Pancreas (tissue), 10 donors: Measurements from ENCODE around the gene CUX1. TPM values are rescaled to one million over a fixed set of nuclear protein-coding genes. Genes with fewer than 3 reads are reported as not detected.

Source experiments
- ATAC-seq, 4 donors: fragments of 200-7000 bp; cut with Tn5 transposase; one replicate each; pipeline versions ENCODE4 v1.8.0 to v1.9.1; 2020; ENCODE audit warnings: mild to moderate bottlenecking in 4 of 4, moderate library complexity in 4 of 4
- DNase-seq, 6 donors: peaks; one replicate each; pipeline ENCODE4 v3.0.0-alpha.2; 2020
- FAIRE-seq: peaks from 2 replicates; lab custom pipeline; 2012; peaks lifted over from hg19 to GRCh38; lab: Jason Lieb, UNC
- H3K27ac ChIP-seq, 4 donors: fragments of 200-600 bp; sonication (generic); 1 replicate in 3 of 4; 2 replicates in 1 of 4; pipeline versions ENCODE4 v1.5.0 to v1.8.0; 2020
- H3K27me3 ChIP-seq, 4 donors: fragments of 200-600 bp; one replicate each; pipeline ENCODE4 v1.8.0; 2021
- H3K36me3 ChIP-seq, 3 donors: fragments of 200-600 bp; sonication (generic) in 1 of 3; one replicate each; pipeline versions ENCODE4 v1.5.0 to v1.8.0; 2020 to 2021
- H3K4me1 ChIP-seq, 3 donors: fragments of 200-600 bp; one replicate each; pipeline ENCODE4 v1.8.0; 2021
- H3K4me3 ChIP-seq, 4 donors: fragments of 200-600 bp; sonication (generic) in 2 of 4; one replicate each; pipeline versions ENCODE4 v1.5.0 to v1.8.0; 2020 to 2021
- H3K9me3 ChIP-seq, 4 donors: fragments of 200-600 bp; one replicate each; pipeline ENCODE4 v1.8.0; 2021
- WGBS, 2 donors: extraction: QIAGEN DNeasy Blood & Tissue Kit; methylation state at CpG; one replicate each; pipeline ENCODE4 v1.1.7; 2013; 5-methylcytosine and 5-hydroxymethylcytosine counted together
- intact Hi-C, 3 donors: fragments of 100-400 bp; cut with DNase I; formaldehyde crosslinking; loops; one replicate each; pipeline versions ENCODE4 v1.11.1 to v1.14.2; 2022
- polyA plus RNA-seq, 2 donors: library from polyadenylated mRNA; stranded (reverse); fragments of 200-250 nt; gene quantifications; one replicate each; pipeline ENCODE4 v1.2.3, GENCODE V29; 2013
- total RNA-seq, 6 donors: library from RNA; stranded (reverse); fragmentation: NEBNext Ultra II Directional in 4 of 6; extraction: Animal tissue kit (Norgen Biotek cat#: 25700) in 4 of 6; gene quantifications; one replicate each; pipeline versions ENCODE4 v1.2.1 to v1.2.4, GENCODE V29; 2021 to 2023
- TF ChIP-seq, protein P1 (sequence below), 4 donors: fragments of 200-600 bp; sonication (generic) in 3 of 4; IDR thresholded peaks; one replicate each; pipeline versions ENCODE4 v1.5.0 to v1.8.0; 2021; ENCODE audit warnings: antibody characterized with exemption in 4 of 4
- donor health status: healthy with polysubstance abuse.
- donor health status: DM: no; HTN: no; CAD: no; lungs with moderate emphysema.
- donor health status: DM: no; HTN: no; CAD: no.
- donor health status: control.
- donor health status: control.
- donor health status: Bipolar disorder and iron deficiency.
- donor health status: DM: yes; HTN: yes; CAD: no.
- donor health status: DM: no; HTN: no; CAD: no.
- donor health status: DM: no; HTN: no; CAD: no.
- donor health status: DM: yes; HTN: yes; CAD: no.

The CUX1 gene
- total and polyA plus RNA-seq, 8 donors, result 18.9 to 61.2 (median 45.1) TPM

DNA sequence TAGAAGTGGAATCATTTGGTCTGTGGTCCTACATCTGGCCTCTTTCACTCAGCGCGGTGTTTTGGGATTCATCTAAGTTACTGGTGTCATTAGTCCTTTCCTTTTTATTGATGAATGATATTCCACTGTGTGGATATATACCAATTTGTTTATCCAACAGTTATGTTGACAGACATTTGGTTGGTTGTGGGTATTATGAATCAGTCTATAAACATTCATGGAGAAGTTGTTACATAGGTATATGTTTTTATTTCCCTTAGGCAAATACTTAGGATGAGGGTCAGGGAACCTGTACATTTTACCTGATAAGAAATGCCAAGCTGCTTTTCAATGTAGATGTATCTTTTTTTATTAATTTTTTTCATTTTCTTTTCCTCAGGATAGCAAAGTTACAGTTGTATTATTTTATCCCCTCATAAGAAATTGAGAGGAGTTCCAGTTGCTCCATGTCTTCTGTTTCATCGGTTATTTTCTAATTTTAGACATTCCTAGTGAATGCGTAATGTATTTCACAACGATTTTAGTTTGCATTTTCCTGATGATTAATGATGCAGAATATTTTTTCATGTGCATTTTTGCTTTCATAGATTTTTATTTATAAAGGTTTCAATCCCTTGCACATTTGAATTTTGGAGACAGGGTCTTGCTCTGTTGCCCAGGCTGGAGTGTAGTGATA, 265.4 kb downstream of the CUX1 start:
- H3K9me3 ChIP-seq, result no peaks in the 10 kb centered on the region
- no peak overlapping the region for H3K27ac ChIP-seq
- TF ChIP-seq, protein P1, sequence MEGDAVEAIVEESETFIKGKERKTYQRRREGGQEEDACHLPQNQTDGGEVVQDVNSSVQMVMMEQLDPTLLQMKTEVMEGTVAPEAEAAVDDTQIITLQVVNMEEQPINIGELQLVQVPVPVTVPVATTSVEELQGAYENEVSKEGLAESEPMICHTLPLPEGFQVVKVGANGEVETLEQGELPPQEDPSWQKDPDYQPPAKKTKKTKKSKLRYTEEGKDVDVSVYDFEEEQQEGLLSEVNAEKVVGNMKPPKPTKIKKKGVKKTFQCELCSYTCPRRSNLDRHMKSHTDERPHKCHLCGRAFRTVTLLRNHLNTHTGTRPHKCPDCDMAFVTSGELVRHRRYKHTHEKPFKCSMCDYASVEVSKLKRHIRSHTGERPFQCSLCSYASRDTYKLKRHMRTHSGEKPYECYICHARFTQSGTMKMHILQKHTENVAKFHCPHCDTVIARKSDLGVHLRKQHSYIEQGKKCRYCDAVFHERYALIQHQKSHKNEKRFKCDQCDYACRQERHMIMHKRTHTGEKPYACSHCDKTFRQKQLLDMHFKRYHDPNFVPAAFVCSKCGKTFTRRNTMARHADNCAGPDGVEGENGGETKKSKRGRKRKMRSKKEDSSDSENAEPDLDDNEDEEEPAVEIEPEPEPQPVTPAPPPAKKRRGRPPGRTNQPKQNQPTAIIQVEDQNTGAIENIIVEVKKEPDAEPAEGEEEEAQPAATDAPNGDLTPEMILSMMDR (IDR thresholded peaks at IDR 0.05), result no peak
- intact Hi-C loops, result no loop called here
- FAIRE-seq (no peak), DNase-seq (no peak), ATAC-seq (no peak)
- no peak overlapping the region for H3K4me3 ChIP-seq
- WGBS, 2 donors, result 84 to 94% methylated on average over 5 of the region's 5 CpGs
- H3K27me3 ChIP-seq, result no peaks in the 10 kb centered on the region
- H3K4me1 ChIP-seq, result no peaks in the 10 kb centered on the region
- H3K36me3 ChIP-seq, result no peaks in the 10 kb centered on the region

GRCh38 chr7:102085218-102085772, 267.9 kb downstream of the CUX1 start:
- ATAC-seq (no peak), DNase-seq (no peak), FAIRE-seq (no peak)
- Histone ChIP-seq H3K9me3 (no peaks in the 10 kb centered on the region), H3K27ac (no peak overlapping the region), H3K4me1 (no peaks in the 10 kb centered on the region), H3K36me3 (no peaks in the 10 kb centered on the region), H3K27me3 (no peaks in the 10 kb centered on the region), H3K4me3 (no peak overlapping the region)
- intact Hi-C loops, result no loop called here
- TF ChIP-seq, protein P1 (IDR thresholded peaks at IDR 0.05), result no peak
- 92 to 93% methylated on average over 5 of the region's 5 CpGs for WGBS, 2 donors

DNA sequence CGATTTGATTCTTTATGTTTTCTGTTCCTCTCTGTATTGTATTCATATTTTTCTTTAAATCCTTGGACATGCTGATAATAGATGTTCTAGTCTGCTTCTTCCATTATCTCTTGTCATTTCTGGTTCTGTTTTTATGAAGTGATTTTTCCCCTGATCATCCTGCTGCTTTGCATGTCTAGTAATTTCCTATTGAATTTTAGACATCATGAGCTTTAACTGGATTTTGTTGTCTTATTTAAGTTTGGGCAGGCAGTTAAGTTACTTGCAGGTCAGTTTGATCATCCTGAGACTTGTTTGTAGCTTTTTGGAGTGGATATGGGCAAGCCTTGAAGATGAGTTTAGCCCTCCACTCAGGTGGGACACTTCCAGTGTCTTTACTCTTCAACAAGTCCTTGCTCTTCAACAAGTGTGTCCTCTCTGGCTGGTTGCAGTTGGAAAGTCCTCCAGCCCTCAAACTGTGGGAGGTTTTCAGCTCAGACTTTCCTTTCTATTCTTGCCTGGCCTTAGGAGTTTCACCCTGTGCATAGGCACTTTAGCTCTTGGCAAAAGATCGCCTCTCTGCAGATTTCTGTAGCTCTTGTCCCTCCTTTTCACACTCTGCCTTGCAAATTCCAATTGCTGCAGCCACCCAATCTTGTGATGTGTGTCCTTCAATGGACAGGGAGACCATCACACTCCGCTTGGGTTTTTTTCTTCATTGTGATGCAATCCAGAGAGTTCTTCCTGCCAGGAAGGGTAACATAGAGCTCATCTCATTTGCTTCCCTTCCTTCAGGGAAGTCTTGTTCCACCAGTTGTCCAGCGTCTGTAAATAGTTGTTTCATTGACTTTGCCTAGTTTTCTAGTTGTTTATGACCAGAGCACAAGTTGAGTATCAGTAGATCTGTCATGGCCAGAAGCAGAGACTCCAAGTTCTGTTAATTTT, 272.0 kb downstream of the CUX1 start:
- no peak for FAIRE-seq
- no peak for DNase-seq
- 90 to 94% methylated on average over 4 of the region's 4 CpGs for WGBS, 2 donors
- no peaks in the 10 kb centered on the region for H3K36me3 ChIP-seq
- intact Hi-C loops, result no loop called here
- no peaks in the 10 kb centered on the region for H3K4me1 ChIP-seq
- no peaks in the 10 kb centered on the region for H3K27me3 ChIP-seq
- TF ChIP-seq, protein P1 (IDR thresholded peaks at IDR 0.05), result no peak
- H3K4me3 ChIP-seq, result no peak overlapping the region
- H3K9me3 ChIP-seq, result no peaks in the 10 kb centered on the region
- ATAC-seq, result no peak
- no peak overlapping the region for H3K27ac ChIP-seq

DNA sequence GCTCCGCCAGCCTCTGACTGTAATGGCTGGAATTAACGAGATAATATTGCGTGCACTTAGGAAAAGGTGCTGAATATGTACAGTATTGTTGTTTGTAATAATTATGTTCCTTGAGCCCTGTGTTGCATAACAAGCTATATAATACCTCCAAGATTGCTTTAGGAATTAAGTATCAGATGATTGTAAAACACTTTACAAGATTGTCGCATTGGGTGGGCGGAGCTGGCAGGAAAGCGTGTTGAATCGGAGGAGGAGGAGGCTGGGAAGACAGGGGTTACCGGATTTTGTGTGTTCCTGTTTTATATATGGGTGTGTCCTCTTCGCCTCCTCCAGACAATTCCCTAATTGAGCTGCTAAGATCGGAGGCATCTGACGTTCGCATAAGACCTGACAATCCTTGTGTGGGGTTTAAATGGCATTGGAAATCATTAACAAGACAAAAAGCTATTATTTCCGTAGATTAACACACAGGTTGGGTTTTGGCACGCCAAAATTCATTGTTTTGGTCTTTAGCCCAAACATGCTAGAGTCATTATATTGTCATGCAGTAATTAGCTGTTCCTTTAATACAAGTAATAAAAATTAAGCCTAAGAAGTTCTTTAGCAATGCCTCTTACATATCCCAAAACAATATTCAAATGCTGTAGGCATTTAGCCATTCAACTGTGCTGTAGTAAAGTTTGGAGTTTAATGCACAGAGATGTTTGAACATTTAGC, 276.3 kb downstream of the CUX1 start:
- H3K36me3 ChIP-seq, result no peaks in the 10 kb centered on the region
- intact Hi-C loops, result no loop called here
- FAIRE-seq, result no peak
- no peaks in the 10 kb centered on the region for H3K9me3 ChIP-seq
- WGBS, 2 donors, result 84 to 89% methylated on average over 14 of the region's 14 CpGs
- H3K4me3 ChIP-seq, result no peak overlapping the region
- H3K27me3 ChIP-seq, result no peaks in the 10 kb centered on the region
- no peak overlapping the region for H3K27ac ChIP-seq
- no peaks in the 10 kb centered on the region for H3K4me1 ChIP-seq
- ATAC-seq, result no peak
- DNase-seq, result no peak
- TF ChIP-seq, protein P1 (IDR thresholded peaks at IDR 0.05), result no peak
